Measurements from ENCODE around the gene ECHDC1.
"Not testable (repeated sequence)": the region's sequence is repeated elsewhere in the genome, so short reads cannot be mapped to it uniquely, and the experiment has no call there.

The ECHDC1 gene, protein sequence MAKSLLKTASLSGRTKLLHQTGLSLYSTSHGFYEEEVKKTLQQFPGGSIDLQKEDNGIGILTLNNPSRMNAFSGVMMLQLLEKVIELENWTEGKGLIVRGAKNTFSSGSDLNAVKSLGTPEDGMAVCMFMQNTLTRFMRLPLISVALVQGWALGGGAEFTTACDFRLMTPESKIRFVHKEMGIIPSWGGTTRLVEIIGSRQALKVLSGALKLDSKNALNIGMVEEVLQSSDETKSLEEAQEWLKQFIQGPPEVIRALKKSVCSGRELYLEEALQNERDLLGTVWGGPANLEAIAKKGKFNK

DNA sequence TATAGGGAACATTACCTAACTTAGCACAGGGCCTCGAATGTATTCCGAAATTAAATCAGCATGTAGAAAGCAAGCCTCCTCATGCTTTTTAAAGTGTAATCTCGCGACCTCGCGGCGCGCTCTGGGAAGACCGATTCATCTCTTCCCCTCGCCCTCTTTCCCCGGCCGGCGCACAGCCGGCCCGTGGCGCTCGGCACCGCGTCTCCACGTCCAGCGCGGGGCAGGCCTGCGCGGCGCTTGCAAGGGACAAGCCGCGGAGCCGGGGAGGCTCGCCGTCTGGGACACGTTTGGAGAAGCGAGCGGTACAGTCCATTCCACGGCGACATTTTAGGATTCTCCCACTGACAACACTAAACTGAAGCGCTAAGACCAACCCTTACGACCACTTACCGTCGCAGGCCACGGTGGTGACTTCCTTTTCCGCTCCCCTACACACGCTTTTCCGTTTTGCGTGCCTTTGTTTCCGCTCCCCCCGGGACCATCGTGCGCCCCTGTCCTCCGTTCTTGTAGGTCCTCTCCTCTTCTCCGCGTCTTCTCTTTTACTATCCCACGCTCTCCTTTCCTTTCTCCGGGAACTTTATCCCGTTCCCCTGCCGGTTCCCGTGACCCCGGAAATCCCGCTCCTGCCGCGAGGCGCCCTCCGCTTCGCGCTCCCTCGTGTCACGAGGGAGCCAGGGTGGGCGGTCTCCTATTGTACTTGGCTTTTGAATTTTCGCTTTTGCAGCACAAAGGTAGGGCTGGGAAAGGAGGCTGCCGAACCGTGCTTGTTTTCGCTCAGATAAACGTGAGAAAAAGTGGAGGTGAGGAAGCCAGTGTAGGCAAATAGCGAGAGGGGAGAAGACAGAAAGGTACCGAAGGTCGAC lies at the start of gene ECHDC1:
TSS of gene ECHDC1 (minus strand) at position 664 of the 863 bp plus-strand sequence. CDS start 12,581 bp downstream, outside the sequence.
- peak; percentile 55 to 65 for DNase-seq (ENCODE audit: low read depth in 2 of 2)

DNA sequence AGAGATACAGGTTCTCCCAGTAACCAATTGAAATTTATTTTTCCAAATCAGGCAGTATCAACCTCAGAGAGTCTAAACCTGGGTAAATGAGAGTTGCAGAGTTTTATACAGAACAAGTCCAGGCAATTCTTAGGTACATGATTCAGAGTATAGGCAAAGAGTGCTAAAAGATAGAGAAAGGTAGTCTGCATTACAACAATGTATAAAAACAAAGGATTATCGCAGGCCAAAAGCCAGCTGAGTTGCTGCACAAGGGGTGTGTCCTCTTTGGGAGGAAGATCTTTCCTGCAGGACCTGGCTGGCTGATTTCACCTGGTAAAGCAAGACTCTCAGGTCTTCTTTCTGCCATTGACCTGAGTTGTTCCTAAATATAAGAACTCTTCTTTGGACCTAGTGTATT lies 48.9 kb upstream of the ECHDC1 start:
- DNase-seq (ENCODE audit: low read depth in 2 of 2): no peak

DNA sequence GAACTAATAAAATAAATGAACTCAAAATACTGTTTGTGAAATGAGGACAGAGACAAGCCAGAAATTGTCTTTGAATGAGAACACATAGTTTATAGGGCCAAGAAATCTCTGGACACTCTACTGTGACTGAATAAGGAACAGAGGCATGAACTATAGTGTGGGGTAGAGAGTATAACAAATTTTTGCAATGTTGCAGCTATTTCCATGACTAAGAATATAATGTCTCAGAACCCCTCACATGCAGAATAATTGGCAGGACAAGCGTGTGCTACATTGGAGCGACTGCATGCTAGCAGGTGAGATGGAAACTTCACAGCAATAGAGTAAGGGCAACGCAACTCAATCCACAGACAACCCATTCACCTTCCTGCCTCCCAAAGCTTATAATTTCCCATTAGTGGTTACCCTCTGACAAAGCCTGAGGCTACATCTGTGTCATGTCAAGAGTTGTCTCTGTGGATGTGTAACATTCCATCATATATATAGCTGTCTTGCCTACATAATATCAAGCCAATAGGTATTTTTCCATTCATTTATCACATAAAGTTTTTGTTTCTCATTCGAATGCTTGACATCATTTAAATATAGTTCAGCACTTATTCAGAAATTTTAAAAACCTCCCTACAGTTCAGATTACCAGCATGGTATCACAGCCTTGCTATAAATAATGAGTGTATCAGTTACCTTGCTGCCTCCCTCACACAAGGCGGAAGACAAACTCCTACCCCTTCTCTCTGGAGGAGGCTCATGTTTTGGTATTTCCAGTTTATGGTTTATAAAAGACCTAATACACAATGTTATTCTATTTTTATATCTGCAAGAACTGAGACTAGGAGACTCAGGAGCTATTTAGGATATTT lies 47.9 kb upstream of the ECHDC1 start:
- no peak for DNase-seq (ENCODE audit: low read depth in 2 of 2)

DNA sequence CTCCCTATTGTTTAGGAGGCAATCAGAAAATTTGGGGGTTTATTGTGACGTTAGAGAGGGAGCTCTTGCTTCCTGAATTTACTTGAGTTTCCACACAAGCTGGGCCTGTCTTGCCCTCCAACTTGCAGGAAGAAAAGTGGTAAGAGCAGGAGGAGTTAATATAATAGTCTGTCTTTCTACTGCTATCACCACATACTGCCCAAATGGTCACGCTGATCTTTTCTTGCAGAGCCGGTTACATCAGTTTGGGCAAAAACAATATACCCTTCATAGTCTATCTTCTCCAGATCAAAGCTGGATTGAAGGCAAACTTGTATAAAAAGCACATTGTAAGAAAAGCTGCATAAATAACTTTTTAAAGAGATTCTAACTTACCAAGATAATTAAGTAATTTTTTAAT lies 46.3 kb upstream of the ECHDC1 start:
- no peak for DNase-seq (ENCODE audit: low read depth in 2 of 2)

DNA sequence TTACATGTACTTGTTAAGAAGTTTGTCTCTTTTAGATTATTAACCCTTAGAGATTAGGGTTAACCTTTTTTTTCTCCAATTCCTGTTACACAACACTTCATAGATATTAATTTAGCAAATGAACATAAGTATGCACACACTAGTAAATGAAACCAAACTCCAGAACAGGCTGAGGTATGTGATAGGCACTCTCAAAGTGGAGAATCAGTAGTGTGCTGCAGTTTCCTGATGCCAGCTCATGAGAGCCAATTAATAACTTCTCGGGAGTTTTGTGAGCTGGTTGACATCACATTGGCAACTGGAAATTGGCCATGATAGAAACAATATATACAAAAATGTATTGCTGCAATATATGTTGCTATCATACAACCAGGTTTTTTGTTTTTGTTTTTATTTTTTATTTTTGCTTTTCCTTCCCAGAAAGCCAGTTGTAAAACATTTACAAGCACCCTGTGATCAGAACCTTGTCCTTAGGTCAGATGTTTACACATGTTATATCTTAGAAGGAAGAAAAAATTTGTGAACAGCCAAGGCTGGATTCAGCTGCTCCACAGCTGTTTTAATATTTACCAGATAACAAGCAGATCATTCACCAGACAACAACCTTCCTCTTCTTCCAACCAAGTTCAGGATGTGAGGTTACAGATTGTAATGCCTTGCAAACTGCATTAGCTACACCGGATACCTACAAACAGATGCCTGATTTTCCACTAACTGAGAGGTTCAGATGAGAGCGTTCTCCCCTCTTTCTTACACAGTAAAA lies 42.4 kb upstream of the ECHDC1 start:
- no peak for DNase-seq (ENCODE audit: low read depth in 2 of 2)

DNA sequence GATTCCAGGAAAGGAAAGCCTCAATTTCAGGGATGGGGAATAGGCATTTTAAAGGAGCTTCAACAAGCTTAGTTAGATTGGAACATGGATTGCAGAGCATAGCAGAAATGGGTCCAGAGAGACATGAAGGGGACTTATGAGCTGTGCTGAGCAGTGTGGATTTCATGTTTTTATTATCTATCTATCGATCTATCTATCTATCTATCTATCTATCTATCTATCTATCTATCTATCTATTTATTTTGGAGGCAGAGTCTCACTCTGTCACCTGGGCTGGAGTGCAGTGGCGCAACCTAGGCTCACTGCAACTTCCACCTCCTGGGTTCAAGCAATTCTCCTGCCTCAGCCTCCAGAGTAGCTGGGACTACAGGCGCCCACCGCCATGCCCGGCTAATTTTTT lies 41.4 kb upstream of the ECHDC1 start:
- not testable (repeated sequence) for DNase-seq (ENCODE audit: low read depth in 2 of 2)

DNA sequence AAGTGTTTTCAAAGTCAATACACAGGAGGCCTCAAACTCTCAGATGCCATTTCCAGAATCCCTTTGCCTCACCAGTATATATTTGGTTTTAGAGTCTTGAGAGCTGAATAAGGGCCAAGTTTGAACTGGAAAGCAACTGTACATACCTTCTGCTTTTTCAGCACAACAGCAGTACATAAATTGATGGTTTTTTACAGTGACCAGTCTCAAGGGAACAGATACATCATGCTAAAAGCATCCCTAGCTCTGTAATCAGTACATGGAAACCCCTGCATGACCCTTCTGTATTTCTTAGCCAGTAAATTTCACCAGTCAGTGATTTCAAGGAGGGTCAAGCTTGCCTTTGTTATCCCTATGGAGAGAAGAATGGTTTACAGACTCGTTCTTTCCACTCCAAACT lies 40.6 kb upstream of the ECHDC1 start:
- no peak for DNase-seq (ENCODE audit: low read depth in 2 of 2)

DNA sequence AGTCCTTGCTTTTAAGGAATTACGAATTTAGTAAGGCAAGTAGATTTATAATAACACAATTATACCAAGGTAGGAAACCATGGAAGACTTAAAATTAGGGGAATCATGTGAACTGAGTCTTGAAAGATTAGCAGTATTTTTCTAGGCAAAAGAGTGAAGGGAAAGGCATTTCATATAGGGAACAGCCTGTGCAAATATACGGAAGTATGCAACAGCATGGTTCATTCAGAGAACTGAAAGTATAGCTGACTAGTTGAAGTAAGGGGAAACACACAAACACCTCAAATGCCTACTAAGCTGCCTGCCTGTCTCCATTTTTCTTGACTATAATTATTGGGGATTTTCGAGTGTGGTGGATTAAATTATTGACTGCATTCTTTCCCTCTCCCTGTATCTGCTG lies 39.0 kb upstream of the ECHDC1 start:
- DNase-seq (ENCODE audit: low read depth in 2 of 2): no peak

DNA sequence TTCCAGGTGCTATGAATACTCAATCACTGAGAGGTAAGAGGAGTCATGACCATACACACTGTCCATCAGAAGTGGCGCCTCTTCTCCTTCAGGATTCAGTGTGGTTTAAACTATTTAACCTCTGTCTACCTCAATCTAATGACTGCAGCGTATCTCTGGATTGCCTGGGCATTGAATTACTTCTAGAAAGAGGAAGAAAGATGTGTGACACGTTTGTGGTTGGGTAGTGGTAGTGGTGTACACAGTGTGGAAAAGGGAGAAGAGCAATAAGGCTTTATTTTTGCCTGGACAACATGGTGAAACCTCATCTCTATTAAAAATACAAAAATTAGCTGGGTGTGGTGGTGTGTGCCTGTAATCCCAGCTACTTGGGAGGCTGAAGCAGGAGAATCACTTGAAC lies 38.0 kb upstream of the ECHDC1 start:
- DNase-seq (ENCODE audit: low read depth in 2 of 2): no peak

DNA sequence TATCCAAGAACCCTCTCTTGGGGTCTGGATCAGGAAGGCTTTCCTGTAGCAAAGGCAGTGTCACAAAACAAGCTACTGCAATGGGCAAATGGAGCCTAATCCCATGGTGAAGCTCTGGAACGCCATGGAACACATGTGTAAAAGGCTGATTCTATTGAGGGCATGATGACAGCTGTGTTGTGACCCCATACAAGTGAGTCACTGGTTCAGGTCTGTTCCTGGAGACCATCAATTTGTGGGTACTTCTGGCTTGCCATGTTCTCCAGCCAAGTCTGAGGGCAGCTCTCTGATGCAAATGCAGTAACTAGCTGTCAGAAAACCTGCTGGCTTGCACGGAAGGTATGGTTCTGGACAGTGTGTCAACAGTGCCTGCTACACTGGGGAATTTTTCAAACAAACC lies 33.3 kb upstream of the ECHDC1 start:
- DNase-seq (ENCODE audit: low read depth in 2 of 2): no peak

DNA sequence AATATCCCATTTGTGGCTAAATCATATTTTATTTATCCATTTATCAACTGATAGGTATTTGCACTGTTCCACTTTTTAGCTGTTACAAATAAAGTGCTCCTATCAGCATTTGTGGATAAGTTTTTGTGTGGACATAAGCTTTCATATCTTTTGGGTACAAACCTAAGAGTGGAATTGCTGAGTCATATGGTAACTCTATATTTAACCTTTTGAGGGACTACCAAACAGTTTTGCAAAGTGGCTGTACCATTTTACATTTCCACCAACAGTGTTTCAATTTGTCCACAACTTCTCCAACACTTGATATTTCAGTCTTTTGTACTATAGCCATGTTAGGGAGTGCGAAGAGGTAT lies 23.6 kb upstream of the ECHDC1 start:
- no peak for DNase-seq (ENCODE audit: low read depth in 2 of 2)

DNA sequence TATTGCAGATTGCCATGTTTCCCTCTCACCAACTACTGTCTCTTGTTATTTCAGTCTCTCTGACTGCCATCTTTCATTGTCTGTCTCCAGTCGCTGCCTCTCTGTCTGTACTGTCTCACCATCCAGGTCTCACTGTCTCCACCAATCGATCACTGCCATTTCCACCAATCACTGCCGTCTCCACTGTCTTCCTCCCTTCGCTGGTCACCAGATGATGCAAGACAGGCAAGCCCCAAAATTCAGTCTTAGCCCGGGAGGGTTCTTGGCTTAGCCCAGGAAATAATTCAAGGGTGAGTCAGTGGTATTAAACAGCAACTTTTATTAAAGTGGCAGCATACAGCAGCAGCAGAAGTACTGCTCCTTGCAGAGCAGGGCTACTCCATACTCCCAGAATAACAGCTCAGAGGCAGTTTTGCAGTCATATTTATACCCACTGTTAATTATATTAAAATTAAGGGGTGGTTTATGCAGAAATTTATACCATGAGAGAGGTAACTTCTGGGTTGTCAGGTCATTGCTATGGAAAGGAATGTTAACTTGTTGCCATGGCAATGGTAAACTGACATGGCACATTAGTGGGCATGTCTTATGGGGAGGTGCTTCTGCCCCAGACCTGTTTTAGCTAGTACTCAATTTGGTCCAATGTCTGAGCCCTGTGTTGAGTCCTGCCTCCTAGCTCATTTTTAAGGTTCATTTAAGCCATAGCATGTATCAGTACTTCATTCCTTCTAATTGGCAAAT lies 23.0 kb upstream of the ECHDC1 start:
- no peak for DNase-seq (ENCODE audit: low read depth in 2 of 2)

DNA sequence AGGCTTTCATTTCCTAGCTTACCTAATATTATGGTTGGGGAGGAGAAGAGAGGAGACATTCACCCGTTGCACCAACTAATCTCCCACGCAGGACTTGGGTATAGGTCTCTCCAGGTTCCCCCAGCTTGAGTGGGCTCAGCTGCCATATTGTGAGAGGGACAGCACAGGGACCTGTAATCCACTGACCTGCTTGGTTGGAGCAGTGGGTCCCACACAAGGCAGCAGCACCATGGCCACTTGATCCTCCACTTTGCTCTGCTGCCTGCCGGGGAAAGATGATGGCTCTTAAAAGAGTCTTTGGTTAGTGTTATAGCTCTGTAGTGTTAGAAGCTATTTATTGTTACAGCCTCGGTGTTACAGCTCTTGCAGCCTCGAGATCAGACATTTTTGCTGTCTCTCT lies 22.5 kb upstream of the ECHDC1 start:
- DNase-seq (ENCODE audit: low read depth in 2 of 2): no peak

DNA sequence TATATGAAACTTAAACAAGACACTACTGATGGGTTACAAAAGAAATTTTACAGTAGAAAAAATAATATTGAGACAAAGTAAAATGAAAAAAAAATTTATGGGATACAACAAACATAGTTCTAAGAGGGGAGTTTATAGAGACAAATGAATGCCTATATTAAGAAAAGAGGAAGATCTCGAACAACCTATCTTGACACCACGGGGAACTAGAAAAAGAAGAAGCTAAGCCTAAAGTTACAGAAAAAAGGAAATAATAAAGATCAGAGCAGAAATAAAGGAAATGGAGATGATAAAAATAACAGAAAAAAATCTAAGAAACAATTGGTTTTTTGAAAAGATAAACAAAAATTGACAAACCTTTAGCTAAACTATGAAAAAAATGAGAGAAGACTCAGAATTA lies 9.1 kb upstream of the ECHDC1 start:
- DNase-seq (ENCODE audit: low read depth in 2 of 2): no peak

DNA sequence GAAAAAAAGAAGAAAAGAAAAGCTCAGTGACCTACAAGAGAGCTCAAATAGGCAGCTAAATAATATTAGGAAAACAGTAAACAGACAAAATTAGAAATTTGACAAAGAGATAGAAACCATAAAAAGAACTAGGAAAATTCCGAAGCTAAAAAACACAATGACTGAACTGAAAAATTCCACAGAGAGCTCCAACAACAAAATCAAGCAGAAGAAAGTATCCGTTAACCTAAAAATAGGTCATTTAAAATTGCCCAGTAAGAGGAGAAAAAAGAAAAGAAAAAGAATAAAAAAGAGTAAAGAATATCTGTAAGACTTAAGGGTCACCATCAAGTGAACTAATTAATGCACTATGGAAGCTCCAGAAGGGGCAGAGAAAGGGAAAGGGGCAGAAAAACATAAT lies 6.6 kb upstream of the ECHDC1 start:
- DNase-seq (ENCODE audit: low read depth in 2 of 2): no peak

DNA sequence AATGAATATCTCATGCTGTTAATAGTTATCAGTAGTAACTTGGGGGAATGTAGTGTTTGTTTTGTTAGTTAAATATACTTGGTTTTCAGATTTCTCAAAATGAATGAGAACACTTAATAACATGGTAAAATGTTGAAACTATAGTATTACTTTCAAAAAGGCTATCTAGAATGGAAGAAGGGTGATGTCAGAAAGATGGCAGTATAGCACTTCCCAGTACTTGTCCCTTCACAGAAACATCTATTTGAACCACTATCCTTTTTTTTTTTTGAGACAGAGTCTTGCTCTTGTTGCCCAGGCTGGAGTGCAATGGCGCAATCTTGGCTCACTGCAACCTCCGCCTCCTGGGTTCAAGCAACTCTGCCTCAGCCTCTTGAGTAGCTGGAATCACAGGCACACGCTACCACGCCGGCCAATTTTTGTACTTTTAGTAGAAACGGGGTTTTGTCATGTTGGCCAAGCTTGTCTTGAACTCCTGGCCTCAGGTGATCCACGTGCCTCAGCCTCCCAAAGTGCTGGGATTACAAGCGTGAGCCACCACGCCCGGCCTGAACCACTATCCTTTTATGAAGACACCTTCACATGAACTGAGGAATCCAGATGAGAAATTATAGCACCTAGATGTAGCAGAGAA lies 4.7 kb upstream of the ECHDC1 start:
- DNase-seq (ENCODE audit: low read depth in 2 of 2): no peak

DNA sequence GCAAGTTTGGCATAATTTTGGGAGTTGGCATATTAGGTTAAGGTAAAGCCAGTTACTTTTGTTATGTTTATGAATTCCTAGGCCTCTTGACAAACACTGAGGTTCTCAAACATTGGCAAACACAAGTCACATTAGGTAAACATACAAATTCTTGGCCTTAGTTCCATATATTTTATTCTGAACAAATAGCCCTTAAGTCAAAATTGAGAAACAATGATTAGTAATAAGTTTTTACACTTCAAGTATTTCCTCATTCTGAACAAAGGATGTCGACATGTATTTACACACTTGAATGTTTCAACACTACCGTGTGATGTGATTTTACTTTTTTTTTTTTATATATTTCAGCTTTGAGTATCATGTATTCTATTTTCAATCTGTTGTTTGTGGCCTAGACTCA lies 3.8 kb upstream of the ECHDC1 start:
- DNase-seq (ENCODE audit: low read depth in 2 of 2): no peak

DNA sequence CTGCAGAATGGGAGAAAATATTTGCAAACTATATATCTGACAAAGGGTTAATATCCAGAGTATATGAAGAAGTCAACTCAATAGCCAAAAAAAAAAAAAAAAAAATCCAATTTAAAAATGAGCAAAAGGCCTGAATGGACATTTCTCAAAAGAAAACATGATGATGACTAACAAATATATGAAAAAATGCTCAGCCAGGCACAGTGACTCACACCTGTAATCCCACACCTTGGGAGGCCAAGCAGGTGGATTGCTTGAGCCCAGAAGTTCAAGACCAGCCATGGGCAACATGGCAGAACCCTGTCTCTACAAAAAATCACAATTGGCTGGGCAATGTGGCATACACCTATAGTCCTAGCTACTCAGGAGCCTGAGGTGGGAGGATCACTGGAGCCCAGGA lies 2.1 kb upstream of the ECHDC1 start:
- DNase-seq (ENCODE audit: low read depth in 2 of 2): no peak

DNA sequence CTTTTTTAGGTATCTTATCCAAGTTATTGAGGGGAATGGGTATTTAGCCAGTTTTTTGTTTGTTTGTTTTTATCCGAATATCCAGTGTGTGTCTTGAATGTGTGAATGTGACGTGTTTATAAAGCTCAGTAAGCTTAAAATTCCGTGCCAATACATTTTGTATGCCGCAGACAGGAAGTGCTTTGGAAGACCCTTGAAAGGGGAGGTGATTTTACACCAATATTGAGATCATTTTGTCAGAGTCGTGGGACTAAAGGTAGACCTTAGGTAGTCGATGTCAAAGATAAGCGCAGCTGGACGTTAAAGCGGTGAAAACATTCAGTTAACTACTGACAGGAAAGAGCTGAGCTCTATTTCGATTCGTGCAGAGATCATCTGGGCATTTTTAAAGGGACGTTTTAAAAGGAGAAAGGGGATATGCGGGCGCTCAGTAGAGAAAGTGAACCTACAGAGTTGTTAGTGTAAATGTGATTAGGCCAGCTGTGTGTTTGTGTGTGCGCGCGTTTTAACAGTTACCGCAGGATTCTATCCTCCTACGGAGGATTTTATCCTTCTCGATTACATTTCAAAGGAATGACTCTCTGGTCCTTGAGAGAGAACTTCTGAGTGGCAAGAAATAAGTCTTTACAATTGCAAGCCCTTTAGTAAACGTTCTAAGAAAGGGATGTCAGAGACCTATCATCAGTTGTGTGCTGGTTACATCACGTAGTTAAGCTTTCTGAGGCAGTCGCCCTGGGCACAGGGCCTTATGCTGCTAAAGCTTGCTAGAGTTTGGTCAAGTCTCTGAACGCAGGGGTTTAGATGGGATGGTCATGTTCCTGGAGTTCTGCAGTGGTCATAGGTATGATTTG lies 625 bp upstream of the ECHDC1 start:
- DNase-seq (ENCODE audit: low read depth in 2 of 2): no peak

All from stimulated activated CD8-positive, alpha-beta memory T cell treated with anti-CD3 and anti-CD28 coated beads, Interleukin-2, amount 100 ng/mL, for 48 hours (primary cell).